PC-3 (cell line): ENCODE data around the gene THAP7.

Source experiments
- EZH2phosphoT487 ChIP-seq: fragments of 300-600 bp; sonication (generic); IDR thresholded peaks from 2 replicates; pipeline ENCODE4 v1.6.1; 2018; ENCODE audit warnings: mild to moderate bottlenecking, antibody characterized with exemption, low read length, borderline replicate concordance
- TF ChIP-seq, protein P1 (sequence below): fragments of 300-600 bp; sonication (generic); conservative IDR thresholded peaks from 2 replicates; pipeline ENCODE4 v1.5.1; 2017; ENCODE audit warnings: antibody characterized with exemption, low read depth, mild to moderate bottlenecking, low read length

DNA sequence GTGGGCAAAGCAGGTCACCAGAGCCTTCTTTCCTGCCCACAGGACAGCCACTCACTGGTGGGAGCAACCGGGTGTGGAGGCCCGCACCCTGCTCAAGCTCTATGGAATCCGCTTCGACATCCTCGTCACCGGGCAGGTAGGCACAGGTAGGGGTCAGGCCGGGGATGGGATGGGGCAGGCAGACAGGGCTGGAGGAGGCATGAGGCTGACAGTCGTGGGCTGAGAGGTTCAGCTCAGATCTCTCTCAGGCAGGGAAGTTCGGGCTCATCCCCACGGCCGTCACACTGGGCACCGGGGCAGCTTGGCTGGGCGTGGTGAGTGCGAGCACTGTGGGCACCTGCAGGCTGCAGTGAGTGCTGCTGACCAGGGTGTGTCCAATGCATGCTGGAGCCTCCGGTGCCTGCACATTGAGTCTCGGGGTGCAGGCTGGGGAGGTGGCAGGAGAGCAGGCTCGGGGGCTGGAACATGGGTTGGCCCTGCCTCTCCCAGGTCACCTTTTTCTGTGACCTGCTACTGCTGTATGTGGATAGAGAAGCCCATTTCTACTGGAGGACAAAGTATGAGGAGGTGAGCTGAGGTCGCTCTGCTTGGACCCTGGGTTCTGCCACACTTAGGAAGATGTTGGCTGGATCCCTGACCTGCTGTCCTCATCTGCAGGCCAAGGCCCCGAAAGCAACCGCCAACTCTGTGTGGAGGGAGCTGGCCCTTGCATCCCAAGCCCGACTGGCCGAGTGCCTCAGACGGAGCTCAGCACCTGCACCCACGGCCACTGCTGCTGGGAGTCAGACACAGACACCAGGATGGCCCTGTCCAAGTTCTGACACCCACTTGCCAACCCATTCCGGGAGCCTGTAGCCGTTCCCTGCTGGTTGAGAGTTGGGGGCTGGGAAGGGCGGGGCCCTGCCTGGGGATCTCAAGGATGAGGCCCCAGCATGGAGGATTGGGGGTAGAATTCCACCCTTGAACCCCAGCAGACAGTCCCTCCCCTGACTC is 24.1 kb upstream of the THAP7 start:
- TF ChIP-seq, protein P1, sequence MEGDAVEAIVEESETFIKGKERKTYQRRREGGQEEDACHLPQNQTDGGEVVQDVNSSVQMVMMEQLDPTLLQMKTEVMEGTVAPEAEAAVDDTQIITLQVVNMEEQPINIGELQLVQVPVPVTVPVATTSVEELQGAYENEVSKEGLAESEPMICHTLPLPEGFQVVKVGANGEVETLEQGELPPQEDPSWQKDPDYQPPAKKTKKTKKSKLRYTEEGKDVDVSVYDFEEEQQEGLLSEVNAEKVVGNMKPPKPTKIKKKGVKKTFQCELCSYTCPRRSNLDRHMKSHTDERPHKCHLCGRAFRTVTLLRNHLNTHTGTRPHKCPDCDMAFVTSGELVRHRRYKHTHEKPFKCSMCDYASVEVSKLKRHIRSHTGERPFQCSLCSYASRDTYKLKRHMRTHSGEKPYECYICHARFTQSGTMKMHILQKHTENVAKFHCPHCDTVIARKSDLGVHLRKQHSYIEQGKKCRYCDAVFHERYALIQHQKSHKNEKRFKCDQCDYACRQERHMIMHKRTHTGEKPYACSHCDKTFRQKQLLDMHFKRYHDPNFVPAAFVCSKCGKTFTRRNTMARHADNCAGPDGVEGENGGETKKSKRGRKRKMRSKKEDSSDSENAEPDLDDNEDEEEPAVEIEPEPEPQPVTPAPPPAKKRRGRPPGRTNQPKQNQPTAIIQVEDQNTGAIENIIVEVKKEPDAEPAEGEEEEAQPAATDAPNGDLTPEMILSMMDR = no peak
- no peak for TF ChIP-seq EZH2phosphoT487
